Adrenal gland (tissue), 5 donors: ENCODE measurements around the gene STEAP3.

ENCODE experiments used
- CTCF ChIP-seq, 6 experiments: fragments of 450-650 bp in 4 of 6; fragments of 200-600 bp in 2 of 6; sonication (generic) in 1 of 6; IDR thresholded peaks; 1 replicate in 5 of 6; 2 replicates in 1 of 6; pipeline versions ENCODE4 v1.5.1 to v1.8.0; 2016 to 2021; ENCODE audit warnings: antibody characterized with exemption in 6 of 6, mild to moderate bottlenecking in 2 of 6, moderate library complexity in 1 of 6
- POLR2A ChIP-seq, 2 donors: fragments of 450-650 bp; IDR thresholded peaks; one replicate each; pipeline ENCODE4 v1.6.1; 2017; ENCODE audit warnings: antibody characterized with exemption in 2 of 2, mild to moderate bottlenecking in 2 of 2, moderate library complexity in 1 of 2
- donor health status: DM: no; HTN: no; CAD: no.

- TF ChIP-seq CTCF (IDR thresholded peaks at IDR 0.05) (peak; percentile 33 to 83 (median 72)), POLR2A (IDR thresholded peaks at IDR 0.05) (no peak)
Observed at GRCh38 chr2:119290859-119291587, 67.4 kb downstream of the STEAP3 start.
